Upper lobe of right lung (tissue), 1 donor: ENCODE results near the gene OSBPL2. TPM values are rescaled to one million over a fixed set of nuclear protein-coding genes. Genes with fewer than 3 reads are reported as not detected.
A peak's percentile ranks its signal among the peaks of the same experiment; 100 is the strongest.

ENCODE experiments used
- ATAC-seq: fragments of 200-7000 bp; cut with Tn5 transposase; one replicate; pipeline ENCODE4 v1.9.1; 2020; ENCODE audit warnings: mild to moderate bottlenecking, moderate library complexity
- DNase-seq: peaks from one replicate; pipeline ENCODE4 v3.0.0-alpha.2; 2020
- H3K27ac ChIP-seq: fragments of 200-600 bp; one replicate; pipeline ENCODE4 v1.8.0; 2022
- H3K27me3 ChIP-seq: fragments of 200-600 bp; one replicate; pipeline ENCODE4 v1.8.0; 2022; ENCODE audit warnings: mild to moderate bottlenecking
- H3K36me3 ChIP-seq: fragments of 200-600 bp; one replicate; pipeline ENCODE4 v1.8.0; 2022
- H3K4me1 ChIP-seq: fragments of 200-600 bp; one replicate; pipeline ENCODE4 v1.8.0; 2022
- H3K4me3 ChIP-seq: fragments of 200-600 bp; one replicate; pipeline ENCODE4 v1.8.0; 2022; ENCODE audit warnings: mild to moderate bottlenecking
- H3K9me3 ChIP-seq: fragments of 200-600 bp; one replicate; pipeline ENCODE4 v1.8.0; 2022
- intact Hi-C: fragments of 100-400 bp; cut with DNase I; formaldehyde crosslinking; loops from one replicate; pipeline ENCODE4 v1.11.0; 2022
- total RNA-seq: library from RNA; stranded (reverse); fragmentation: NEBNext Ultra II Directional; extraction: Animal tissue kit (Norgen Biotek cat#: 25700); gene quantifications from one replicate; pipeline ENCODE4 v1.2.1, GENCODE V29; 2021
- TF ChIP-seq, protein P1 (sequence below): fragments of 200-600 bp; IDR thresholded peaks from one replicate; pipeline ENCODE4 v1.8.0; 2022; ENCODE audit warnings: antibody characterized with exemption
- donor health status: DM: no; HTN: yes; CAD: no; lungs with severe emphysema.

Gene OSBPL2
- total RNA-seq, 1 donor from 2014 or later, result 52.3 TPM

- no peak overlapping the region for H3K27ac ChIP-seq
- intact Hi-C loops, result no loop called here
- H3K27me3 ChIP-seq, result no peaks in the 10 kb centered on the region
- H3K4me1 ChIP-seq, result no peaks in the 10 kb centered on the region
- no peaks in the 10 kb centered on the region for H3K9me3 ChIP-seq
- ATAC-seq (no peak), DNase-seq (no peak)
- H3K4me3 ChIP-seq, result no peak overlapping the region
- TF ChIP-seq, protein P1, sequence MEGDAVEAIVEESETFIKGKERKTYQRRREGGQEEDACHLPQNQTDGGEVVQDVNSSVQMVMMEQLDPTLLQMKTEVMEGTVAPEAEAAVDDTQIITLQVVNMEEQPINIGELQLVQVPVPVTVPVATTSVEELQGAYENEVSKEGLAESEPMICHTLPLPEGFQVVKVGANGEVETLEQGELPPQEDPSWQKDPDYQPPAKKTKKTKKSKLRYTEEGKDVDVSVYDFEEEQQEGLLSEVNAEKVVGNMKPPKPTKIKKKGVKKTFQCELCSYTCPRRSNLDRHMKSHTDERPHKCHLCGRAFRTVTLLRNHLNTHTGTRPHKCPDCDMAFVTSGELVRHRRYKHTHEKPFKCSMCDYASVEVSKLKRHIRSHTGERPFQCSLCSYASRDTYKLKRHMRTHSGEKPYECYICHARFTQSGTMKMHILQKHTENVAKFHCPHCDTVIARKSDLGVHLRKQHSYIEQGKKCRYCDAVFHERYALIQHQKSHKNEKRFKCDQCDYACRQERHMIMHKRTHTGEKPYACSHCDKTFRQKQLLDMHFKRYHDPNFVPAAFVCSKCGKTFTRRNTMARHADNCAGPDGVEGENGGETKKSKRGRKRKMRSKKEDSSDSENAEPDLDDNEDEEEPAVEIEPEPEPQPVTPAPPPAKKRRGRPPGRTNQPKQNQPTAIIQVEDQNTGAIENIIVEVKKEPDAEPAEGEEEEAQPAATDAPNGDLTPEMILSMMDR, result no peak
- peaks cover 65% of the 10 kb centered on the region for H3K36me3 ChIP-seq
Measured at GRCh38 chr20:62316331-62317166, 78.2 kb downstream of the OSBPL2 start.

DNA sequence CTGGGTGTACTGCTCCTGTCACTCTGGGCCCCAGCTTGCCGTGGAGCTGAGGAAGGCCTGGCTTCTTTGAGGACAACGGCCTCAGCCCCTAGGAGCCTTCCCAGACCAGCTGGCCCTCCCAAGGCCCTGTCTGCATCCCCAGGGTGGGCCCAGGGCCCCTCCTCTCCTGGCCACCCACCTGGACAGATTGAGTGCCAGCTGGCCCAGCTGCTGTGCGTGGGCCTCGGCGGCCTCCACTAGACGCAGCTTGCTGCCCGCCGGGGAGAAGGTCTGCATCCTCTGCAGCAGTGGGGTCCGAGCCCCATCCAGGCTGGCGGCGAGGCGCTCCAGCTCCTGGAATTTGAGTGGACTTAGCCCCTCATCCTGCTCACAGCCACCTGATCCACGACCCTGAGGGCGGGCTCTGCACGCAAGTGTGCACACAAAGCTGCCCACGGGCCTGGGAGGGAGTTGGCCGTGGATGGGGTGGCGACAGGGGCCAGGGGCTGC, 78.9 kb downstream of the OSBPL2 start:
- no peak for DNase-seq
- ATAC-seq, result no peak
- no peaks in the 10 kb centered on the region for H3K4me1 ChIP-seq
- no peak overlapping the region for H3K27ac ChIP-seq
- H3K36me3 ChIP-seq, result peaks cover 60% of the 10 kb centered on the region
- H3K27me3 ChIP-seq, result no peaks in the 10 kb centered on the region
- H3K4me3 ChIP-seq, result no peak overlapping the region
- H3K9me3 ChIP-seq, result no peaks in the 10 kb centered on the region
- TF ChIP-seq, protein P1, result no peak
- intact Hi-C loops, result no loop called here

- Histone ChIP-seq H3K36me3 (peaks cover 47% of the 10 kb centered on the region), H3K27me3 (no peaks in the 10 kb centered on the region), H3K4me1 (no peaks in the 10 kb centered on the region), H3K4me3 (no peak overlapping the region), H3K9me3 (no peaks in the 10 kb centered on the region), H3K27ac (no peak overlapping the region)
- no peak for ATAC-seq
- DNase-seq, result no peak
- TF ChIP-seq, protein P1, result no peak
- intact Hi-C loops, result no loop called here
Measured at GRCh38 chr20:62318400-62319345, 80.4 kb downstream of the OSBPL2 start.

DNA sequence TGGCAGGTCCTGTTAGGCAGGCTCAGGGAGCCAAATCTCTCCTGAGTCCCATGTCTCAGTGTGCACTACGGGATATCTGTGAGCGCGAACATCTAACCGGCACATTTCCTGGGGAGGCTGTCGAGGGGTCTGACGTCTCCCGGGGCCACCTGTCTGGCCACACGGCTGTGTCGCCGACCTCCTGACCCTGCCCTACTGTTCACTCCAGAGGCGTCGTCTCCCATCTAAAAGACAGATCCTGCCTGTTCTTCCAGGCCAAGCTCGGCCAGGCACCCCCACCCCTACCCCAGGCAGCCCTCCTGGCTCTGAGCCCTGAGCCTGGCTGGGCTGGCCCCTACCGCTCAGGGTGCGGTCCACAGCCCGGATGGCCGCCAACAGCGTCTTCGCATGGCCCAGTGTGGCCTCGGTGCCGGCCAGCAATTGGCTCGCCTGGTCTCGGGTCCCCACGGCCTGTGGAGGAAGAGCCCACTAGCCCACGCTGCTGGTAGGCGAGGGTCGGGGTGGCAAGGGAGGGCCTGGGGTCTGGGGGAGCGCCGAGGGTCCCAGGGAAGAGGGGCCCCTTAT, 81.1 kb downstream of the OSBPL2 start:
- Histone ChIP-seq H3K9me3 (no peaks in the 10 kb centered on the region), H3K36me3 (peaks cover 48% of the 10 kb centered on the region), H3K27me3 (no peaks in the 10 kb centered on the region), H3K27ac (no peak overlapping the region), H3K4me3 (no peak overlapping the region), H3K4me1 (no peaks in the 10 kb centered on the region)
- ATAC-seq, result no peak
- intact Hi-C loops, result no loop called here
- TF ChIP-seq, protein P1, result no peak
- no peak for DNase-seq

DNA sequence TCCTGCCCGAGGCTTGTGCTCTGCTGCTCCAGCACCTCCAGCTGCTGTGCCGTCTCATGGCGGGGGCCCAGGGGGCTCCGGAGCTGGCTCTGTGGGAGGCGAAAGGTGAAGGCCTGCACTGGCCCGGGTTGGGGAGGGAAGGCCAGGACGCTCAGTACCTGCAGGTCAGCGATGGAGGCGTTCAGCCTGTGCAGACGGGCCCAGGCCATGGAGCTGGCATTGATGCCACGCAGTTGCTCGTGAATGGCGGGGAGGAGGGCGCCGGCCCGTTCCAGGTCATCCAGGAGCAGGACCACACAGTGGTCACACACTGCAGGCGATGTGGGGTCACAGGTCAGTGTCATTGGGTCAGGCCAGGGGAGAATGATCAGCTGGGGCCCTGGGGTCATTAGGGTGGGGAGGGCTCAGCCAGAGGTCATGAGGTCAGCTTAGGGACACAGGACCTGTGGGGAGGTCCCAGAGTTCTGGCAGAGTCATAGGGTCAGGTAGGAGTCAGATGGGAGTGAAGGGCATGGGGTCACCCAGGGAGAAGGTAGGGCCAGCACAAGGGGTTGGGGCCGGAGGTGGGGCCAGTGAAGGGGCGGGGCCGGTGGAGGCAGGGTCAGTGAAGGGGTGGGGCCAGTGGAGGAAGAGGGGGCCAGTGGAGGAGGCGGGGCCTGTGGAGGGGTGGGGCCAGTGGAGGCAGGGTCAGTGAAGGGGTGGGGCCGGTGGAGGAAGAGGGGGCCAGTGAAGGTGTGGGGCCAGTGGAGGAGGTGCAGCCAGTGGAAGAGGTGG, 82.4 kb downstream of the OSBPL2 start:
- no peaks in the 10 kb centered on the region for H3K9me3 ChIP-seq
- intact Hi-C loops, result no loop called here
- no peak for DNase-seq
- H3K4me3 ChIP-seq, result no peak overlapping the region
- no peak overlapping the region for H3K27ac ChIP-seq
- peak; percentile 11 for ATAC-seq
- no peaks in the 10 kb centered on the region for H3K4me1 ChIP-seq
- H3K36me3 ChIP-seq, result peaks cover 38% of the 10 kb centered on the region
- H3K27me3 ChIP-seq, result no peaks in the 10 kb centered on the region
- TF ChIP-seq, protein P1, result no peak
